GM19463 (cell line): ENCODE measurements around the gene PSPH.
A peak's percentile ranks its signal among the peaks of the same experiment; 100 is the strongest.

ENCODE experiments used
- ATAC-seq: cut with Tn5 transposase; IDR thresholded peaks from one replicate; pipeline ENCODE4 v1.9.1; 2021; ENCODE audit warnings: mild to moderate bottlenecking, moderate library complexity; ENCODE audit not compliant: unreplicated experiment

Gene PSPH

DNA sequence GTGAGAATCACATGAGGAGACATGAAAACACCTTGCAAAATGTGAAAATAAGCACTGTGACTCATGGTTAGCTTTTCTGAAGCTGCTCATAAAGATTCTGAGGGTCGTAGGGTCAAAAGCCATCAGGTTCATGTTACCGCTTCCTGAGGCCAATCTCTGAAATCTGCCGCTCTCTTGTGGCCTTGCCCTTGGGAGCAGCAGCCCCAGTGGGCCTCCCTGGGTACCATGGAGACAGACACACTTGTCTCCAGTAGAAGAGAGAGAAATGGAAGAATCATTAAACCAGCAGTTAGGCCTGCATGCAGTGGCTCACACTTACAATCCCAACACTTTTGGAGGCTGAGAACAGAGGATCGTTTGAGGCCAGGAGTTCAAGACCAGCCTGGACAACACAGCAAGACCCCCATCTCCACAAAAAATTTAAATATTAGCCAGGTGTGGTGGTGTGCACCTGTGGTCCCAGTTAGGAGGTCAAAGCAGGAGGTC is 44.0 kb downstream of the PSPH start:
- ATAC-seq = peak; percentile 41

DNA sequence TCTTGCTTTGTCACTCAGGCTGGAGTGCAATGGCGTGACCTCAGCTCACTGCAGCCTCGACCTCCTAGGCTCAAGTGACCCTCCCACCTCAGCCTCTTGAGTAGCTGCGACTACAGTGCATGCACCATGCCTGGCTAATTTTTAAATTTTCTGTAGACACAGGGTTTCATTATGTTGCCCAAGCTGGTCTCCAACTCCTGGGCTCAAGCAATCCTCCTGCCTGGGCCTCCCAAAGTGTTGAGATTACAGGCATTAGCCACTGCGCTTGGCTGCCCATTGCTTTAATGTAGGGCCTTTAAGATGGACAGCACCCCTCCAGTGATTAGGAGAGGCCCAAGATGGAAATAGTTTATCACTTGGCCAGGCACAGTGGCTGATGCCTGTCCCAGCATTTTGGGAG is 47.5 kb downstream of the PSPH start:
- ATAC-seq = no peak

DNA sequence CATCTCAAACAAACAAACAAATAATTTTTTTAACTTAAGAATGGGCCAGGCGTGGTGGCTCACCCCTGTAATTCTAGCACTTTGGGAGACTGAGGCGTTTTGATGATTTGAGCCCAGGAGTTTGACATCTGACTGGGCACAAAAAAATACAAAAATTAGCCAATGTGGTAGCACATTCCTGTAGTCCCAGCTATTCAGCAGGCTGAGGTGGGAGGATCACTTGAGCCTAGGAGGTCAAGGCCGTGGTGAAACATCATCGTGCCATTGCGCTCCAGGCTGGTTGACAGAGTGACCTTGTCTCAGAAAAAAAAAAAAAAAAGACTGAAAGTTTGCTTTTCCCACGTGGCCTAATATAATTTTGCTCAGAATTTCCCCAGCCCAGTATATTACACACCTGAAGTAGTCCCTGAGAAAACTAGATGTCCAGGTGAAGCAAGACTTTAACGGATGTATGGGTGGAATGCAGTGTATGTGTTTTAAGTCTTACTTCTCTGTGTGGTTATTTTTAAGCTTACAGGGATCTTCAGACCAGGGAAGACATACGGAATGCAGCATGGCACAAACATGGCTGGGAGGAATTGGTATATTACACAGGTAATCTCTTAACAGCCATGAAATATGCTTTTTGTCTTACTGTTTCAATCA is 54.3 kb downstream of the PSPH start:
- ATAC-seq = no peak

DNA sequence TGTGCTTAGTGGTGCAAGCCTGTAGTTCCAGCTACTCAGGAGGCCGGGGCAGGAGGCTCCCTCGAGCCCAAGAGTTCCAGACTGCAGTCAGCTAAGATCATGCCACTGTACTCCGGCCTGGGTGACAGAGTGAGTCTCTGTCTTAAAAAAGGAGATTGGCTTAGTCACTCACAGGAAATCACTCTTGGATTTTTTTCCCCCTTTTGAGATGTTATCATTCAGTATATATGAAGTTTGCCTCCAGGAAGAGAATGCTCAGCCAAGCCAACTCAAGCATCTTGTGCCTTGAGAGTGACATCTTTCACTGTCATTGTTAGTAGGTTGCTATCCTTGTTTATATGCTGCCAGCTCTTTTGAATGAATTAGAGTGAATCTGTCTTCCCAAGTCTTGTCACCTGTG is 58.9 kb downstream of the PSPH start:
- no peak for ATAC-seq

DNA sequence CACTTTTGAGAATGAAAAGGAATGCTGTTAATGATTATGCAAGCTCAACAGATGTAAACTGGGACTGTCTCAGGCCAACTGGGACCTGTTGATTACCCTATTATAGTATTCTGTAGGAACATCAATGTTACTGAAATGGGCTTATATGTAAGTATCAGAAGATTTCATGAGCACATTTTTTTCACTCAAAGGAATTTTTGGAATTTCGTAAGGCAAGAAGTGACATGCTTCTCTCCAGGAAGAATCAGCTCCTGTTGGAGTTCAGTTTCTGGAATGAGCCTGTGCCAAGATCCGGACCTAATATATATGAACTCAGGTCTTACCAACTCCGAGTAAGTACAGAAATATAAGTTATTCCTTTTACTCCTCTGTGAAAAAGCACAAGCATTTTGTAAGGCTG is 67.7 kb downstream of the PSPH start:
- ATAC-seq = no peak

DNA sequence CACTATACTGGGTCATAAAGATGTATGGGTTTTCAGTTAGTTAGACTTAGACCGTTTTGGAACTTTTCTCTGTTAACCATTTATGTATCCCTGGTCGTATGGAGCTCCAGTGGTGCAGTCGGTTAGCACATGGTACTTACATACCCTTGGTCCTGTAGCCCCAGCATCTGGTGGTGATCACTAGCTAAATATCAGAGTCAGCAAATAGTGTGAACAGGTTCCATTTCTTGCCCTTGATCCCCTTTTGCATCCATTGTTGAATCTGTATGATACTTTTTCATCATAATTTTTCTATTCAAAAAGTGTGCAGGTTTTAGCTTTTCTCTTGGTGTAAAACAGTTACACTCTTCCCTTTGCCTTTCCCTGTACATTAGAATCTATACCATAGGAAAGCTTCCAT is 71.0 kb downstream of the PSPH start:
- ATAC-seq = no peak

DNA sequence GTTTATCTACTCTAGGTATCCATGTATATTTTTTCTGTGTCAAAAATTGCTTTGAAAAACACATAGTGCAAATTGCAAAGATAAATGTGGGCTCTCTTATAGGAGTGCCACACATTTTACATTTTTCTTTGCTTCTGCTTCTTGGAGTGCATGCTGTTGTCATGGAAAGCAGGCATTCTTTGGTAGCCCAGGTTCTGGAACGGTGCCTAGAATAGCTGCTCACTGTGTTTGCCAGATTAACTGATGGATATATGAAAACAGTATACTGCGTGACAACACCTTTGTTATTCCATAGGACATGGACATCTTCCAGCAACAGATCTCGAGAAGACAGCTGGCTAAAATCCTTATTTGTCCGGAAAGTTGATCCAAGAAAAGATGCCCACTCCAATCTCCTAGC is 73.4 kb downstream of the PSPH start:
- ATAC-seq = no peak

DNA sequence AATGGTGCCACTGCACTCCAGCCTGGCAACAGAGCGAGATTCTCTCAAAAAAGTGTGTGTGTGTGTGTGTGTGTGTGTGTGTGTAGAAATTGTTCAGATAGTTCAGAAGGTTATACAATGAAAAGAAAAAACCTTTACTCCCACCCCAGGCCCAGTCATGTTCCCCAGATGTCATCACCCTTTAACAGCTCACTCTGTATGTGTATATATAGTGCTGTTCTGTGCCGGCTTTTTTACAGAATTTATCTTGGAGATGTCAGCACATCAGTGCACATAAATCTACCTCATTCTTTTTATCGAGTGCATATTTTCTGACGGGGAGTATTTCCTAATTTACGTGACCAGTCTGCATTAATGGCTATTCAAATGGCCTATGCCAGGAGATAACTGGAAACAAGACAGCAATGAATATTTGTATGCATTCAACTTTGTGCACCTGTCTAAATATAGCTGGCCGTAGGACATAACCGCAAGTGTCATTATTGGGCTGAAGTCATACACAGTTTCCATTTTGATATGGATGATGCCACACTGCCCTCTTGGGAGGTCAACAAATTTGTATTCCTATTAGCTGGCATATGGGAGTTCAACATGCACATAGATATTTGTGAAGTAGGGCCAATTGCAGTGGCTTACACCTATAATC is 75.1 kb downstream of the PSPH start:
- ATAC-seq = no peak

DNA sequence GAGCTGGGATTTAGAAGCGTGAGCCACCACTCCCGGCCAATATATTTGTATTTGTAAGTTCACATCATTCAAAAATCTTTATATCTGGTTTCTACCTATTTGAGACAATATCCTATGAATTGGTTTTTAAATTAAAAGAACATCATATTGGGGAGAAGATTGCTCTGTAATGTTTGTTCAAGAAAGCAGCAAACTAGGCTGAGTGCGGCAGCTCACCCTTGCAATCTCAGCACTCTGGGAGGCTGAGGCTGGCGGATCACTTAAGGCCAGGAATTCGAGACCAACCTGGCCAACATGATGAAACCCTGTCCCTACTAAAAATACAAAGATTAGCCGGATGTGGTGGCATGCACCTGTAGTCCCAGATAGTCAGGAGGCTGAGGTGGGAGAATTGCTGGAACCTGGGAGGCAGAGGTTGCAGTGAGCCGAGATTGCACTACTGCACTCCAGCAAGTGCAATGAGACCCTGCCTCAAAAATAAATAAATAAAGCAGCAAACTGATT is 77.4 kb downstream of the PSPH start:
- ATAC-seq = no peak

DNA sequence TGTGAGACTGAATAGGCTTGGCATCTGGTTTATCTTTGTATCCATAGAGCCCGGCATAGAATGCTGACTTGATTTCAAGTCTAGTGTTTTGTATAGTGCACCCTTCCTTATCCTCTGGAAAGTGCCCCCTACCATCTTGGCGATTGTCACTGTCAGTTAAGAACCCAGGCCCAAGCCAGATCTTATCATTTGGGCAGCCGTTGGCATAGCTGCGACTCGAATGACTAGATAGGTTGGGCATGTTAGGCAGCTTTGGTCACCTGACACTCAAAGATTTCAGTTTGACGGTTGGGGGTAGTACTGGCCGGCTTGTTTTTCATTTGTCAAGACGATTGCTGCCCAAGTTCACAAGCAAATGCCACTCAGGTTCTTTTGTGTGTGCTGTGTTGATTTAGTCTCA is 80.3 kb downstream of the PSPH start:
- ATAC-seq = no peak

DNA sequence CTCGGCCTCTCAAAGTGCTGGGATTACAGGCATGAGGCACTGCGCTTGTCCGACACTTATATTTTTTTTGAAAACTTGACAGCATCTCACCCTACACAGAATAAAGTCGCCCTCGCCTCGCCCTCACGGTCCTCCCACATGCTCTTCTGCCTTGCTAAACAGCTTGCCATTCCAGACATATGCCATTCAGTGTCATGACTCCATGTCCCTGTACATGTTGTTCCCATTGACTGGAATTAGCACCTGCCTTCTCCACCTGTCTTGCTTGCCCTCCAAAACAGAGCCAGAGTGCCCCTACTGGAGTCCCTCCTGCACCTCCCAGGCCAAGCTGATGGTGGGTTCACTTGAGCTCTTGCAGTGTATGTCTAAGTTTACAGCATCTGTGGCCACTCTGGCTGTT is 80.7 kb downstream of the PSPH start:
- ATAC-seq = no peak

DNA sequence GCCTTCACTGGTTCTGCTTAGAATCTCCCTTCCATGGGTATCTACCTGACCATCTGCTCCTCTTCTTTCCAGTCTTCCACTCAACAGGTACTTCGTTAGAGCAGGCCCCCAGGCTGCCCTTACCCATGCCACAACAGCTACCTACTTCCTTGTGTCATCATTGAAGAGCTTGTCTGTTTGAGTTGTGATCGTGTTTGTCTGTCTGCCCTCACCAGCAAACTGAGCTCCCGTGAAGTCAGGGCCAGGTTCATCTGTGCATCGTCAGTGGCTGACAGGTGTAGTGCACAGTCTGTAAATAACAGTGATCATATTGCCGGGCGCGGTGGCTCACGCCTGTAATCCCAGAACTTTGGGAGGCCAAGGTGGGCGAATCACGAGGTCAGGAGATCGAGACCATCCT is 81.9 kb downstream of the PSPH start:
- ATAC-seq = no peak

DNA sequence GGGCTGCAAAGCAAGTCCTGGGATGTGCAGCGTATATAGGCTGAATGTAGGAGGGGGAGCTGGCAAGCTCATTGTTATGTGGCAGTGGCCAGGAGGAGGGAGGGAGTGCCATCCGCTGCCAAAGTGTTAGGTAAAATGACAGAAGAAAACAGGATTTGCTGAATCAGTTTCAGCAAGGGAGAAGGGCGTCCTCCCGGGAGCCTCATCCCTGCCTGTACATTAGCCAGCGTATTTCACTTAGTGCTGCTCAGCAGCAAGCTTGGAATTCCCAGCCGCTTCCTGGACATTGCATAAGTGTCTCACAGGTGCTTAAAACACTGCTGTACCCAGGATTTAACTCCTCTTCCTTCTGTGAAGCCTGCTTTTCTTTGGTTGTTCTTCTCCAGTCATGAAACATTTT is 84.4 kb downstream of the PSPH start:
- ATAC-seq = no peak

DNA sequence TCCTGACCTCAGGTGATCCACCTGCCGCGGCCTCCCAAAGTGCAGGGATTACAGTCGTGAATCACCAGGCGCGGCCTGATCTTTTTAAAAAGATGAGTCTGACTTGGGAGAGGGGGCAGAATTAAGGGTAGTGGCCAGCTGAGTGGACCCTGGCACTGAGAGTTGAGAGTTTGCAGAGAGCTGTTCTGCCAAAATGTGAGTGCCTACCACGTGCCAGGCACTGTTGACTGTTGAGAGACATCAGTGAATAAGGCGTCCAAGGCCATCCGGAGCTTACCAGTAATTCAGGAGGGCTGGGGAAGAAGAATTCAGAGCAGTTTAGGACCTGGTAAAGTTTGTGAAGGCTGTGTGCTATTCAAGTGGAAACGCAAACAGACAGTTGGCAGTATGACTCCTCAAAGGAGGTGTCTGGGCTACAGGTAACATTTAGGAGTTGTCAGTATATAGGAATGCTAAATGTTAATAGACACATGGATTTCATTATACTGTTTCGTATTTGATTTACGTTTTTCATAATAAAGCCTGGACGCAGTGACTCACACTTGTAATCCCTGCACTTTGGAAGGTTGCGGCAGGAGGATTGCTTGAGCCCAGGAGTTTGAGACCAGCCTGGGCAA is 85.3 kb downstream of the PSPH start:
- no peak for ATAC-seq

DNA sequence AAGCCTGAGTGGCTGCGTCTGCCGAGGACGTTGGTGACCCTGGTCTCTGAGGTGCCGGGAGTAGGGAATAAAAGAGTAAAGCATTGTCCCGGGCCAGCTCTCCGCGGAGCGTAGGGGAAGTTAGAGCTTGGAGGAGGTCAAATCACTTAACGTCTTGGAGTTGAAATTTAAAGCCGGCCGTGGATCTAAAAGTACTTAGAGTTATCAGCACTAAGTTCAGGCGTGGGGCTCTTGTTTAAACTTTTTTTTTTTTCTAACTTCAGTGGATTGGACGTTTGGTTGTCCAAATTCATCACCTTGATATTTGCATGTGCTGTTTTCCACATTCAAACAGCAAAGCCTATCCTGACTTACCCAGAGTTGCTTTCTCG is 86.2 kb downstream of the PSPH start:
- no peak for ATAC-seq

DNA sequence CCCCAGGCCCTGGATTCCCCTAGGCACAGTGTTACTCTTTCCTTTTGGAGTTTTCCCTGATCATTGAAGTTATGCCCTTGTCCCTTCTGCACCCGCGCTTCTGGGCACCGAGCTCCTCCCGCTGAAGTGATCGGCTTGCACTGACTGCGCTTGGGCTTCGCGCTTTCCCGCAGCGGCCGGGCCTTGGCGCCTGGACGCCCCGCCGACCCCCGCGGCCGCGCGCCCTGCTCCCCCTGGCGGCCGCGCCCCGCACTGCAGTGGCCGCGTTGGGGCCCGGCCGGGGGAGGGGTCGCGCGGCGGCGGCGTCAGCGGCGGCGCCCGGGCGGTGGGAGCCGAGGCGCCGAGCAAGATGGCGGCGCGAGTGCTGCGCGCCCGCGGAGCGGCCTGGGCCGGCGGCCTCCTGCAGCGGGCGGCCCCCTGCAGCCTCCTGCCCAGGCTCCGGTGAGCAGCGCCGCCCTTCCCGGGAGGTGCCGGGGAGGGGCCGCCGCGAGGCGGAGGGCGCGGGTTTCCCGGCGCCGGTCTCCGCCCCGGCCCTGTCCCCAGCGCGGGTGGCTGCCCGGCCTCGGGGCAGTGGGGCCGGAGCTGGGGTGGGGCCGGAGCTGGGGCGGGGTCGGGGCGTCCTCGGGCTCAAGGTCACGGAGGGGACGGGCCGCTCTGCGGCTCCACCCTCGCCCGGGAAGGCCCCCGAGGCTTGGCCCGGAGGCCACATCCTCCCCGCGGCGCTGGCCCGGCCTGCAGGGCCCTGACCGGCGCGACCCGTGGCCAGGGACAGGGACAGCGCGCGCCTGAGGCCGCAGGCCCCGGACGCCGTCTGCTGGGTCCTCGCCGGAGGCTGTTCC is 86.8 kb downstream of the PSPH start, which contains the start of gene NIPSNAP2:
Gene NIPSNAP2 (plus strand): TSS at position 325 of the 839 bp plus-strand sequence. CDS start 25 bp downstream, at position 350.
- peak; percentile 80 for ATAC-seq

DNA sequence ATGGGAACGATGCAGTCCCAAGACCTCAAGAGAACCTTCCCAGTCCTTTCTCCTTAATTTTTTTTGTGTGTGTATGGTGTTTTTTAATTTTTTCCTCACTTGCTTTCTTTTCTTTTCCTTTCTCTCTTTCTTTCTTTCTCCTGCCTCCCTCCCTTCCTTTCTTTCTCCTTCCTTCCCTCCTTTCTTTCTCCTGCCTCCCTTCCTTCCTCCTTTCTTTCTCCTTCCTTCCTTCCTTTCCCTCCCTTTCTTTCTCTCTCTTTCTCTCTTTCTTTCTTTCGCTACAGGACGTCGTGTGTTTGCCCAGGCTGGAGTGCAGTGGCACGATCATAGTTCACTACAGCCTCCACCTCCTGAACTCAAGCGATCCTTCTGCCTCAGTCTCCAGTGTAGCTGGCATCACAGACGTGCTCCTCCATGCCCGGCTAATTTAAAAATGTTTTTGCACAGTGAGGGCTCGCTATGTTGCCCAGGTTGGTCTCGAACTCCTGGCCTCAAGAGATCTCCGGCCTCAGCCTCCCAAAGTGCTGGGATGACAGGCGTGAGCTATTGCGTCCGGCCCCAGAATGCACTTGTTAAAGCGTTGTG is 87.6 kb downstream of the PSPH start:
- no peak for ATAC-seq

DNA sequence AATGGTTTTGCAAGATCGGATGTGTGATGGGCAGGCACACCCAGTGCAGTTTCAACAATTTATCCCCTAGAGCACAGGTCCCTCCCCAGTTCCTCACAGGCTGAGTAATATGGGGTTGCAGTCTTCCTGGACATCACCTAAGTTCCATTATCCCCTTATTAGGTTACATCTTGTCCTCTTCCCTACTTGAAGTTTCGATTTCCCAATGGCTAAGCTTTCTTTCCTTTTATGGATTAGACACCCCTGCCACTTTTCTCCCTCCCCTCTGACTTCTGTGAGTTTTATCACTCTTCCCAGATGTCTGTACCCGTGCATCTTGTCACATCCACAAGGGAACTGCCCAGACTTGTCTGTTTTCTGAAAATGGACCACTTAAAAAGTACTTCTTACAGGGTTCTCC is 89.2 kb downstream of the PSPH start:
- ATAC-seq = no peak
